Epidermal melanocyte (primary cell): ENCODE data around the gene MCRIP1.
"Not testable (repeated sequence)": the region's sequence is repeated elsewhere in the genome, so short reads cannot be mapped to it uniquely, and the experiment has no call there.

ENCODE experiments used
- DNase-seq: peaks from one replicate; pipeline ENCODE4 v3.0.0; 2011; ENCODE audit warnings: low spot score; ENCODE audit not compliant: insufficient read length

Gene MCRIP1

GRCh38 chr17:81841866-81842265, 8.8 kb upstream of the MCRIP1 start:
- no peak for DNase-seq

GRCh38 chr17:81840826-81841778, 8.0 kb upstream of the MCRIP1 start:
- no peak for DNase-seq

DNA sequence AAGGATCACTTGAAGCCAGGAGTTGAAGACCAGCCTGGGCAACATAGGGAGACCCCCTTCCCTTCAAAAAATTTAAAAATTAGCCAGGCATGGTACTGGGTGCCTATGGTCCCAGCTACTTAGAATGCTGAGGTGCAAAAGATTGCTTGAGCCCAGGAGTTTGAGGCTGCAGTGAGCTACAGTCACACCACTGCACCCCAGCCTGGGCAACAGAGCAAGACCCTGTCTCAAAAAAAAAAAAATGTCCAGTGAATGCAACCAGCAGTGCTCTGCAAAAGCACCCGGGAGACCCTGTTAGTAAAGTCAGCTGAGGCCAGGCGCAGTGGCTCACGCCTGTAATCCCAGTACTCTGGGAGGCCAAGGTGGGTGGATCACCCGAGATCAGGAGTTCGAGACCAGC, 7.0 kb upstream of the MCRIP1 start:
- not testable (repeated sequence) for DNase-seq

- no peak for DNase-seq
These were observed 6.2 kb upstream of the MCRIP1 start for GRCh38 chr17:81839301-81839700.

DNA sequence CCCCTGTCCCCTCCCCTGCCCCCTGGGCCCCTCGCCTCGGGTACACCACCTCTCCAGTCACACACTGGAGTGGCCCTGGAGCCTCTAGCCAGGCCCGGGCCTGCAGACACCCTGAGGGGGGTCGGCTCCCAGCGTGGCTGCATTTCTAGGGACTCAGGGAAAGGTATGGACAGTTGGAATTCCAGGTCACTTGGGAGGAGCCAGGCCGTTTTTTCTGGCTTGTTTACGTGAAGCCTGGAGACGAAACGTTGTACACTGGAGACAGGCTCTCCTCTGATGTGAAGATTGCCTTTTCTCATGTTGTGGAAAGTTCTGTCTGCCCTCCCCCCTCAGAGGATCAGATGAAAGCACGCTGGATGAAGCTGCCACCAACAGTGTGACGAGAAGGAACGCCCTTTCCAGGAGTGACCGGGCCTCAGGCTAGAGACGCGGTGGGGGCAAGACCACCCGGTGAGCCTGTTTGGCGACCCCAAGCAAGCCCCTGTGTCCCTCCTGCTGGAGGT, 5.7 kb upstream of the MCRIP1 start:
- DNase-seq: no peak

DNA sequence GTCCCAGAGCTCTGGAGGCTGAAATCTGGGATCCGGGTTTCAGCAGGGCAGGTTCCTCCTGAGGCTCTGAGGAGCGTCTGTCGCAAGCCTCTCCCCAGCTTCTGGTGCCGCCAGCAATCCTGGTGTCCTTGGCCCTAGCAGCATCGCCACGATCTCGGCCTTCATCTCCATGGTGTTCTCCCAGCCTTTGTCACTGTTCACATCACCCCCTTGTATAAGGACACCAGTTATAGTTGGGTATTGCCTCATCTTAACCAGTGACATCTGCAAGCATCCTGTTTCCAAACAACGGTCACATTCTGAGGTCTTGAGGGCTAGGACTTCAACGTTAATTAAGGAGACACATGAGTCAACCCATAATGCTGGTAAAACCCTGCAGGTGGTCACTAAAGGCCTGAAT, 4.5 kb upstream of the MCRIP1 start:
- DNase-seq: peak; percentile 61

DNA sequence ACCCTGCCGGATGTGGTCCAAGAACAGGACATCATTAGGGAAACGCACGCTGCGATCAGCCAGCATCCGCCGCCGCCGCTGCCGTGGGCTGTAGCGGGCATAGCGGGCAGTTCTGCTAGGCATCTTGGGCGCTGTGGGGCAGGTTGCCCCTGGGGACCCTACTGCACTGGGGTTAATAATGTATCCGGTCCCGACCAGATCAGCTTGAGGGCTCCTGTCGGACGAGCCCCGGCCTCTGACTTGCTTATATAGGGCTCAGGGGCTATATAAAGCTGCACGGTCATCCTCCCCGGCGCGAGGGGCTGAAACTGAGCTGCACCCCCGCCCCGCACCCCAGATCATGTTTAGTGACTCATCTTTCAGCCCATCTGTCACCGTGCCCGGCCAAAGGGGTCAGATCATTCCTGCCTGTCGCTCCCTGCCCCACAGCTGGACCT, 1.8 kb upstream of the MCRIP1 start, which contains the start of gene PPP1R27:
Gene PPP1R27, minus strand, starts transcription at position 220 of the 437 bp plus-strand sequence. Its CDS starts 97 bp downstream, at position 123.
- no peak for DNase-seq

DNA sequence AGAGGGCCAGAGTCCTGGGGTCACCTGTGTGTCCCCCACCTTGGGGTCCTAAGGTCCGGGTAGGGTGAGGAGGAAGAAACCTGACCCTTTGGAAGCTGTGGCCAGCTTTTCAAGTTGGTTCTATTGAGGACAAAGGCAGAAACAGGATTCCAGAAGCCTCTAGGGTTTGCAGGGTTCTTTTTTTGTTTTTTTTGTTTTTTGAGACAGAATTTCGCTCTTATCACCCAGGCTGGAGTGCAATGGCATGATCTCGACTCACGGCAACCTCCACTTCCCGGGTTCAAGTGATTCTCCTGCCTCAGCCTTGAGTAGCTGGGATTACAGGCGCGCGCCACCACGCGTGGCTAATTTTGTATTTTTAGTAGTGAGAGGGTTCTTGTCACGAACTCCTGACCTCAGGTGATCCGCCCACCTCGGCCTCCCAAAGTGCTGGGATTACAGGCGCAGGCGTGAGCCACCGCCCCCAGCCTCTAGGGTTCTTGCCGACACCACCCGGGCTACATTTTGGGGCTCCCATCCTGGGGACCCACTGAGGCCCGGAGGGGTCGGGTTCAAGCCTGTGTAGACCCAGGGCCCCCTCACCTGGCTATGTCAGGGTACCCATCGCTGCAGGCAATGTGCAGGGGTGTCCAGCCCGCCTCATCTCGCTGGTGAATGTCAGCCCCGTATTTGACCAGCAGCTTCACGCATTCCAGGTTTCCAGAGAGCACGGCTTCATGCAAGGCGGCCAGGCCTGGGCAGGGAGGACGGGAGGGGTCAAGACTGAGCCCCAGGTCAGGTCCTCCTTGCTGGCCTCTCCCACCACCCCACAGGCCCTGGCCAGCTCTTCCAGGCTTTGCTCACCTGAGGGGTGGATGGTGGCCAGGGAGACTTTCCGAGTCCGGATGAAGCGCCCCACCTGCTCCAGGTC, 1.1 kb upstream of the MCRIP1 start:
- no peak for DNase-seq

DNA sequence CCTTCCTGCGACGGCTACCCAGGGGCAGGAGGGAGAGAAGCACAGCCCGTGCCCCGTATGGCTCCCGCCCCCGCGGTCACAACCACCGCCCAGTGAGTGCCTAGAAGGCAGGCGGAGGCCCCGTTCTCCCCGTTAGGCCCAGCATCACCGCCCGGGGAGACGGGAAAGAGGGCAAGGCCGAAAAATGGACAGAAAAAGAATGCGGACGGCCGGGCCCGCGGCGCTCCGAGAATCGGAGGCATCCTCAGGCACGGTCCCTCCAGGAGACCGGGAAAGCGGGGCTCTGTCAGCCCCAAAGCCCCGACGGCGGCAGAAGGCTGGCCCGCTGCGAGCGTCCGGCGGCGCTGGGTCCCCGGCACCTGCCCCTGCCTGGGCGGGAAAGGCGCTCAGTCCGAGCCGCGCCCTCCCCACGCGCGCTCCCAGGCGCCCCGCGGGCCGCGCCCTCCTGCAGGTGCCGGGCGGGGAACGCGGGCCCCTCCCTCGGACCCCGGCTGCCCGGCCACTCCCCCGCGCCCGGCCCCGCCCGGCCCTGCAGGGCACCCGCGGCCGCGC, 407 bp downstream of the MCRIP1 start:
- DNase-seq: no peak

- DNase-seq: no peak
These were observed 1.0 kb downstream of the MCRIP1 start for GRCh38 chr17:81831957-81832607.

GRCh38 chr17:81831563-81831956, 1.5 kb downstream of the MCRIP1 start:
- no peak for DNase-seq

GRCh38 chr17:81829858-81830257, 3.2 kb downstream of the MCRIP1 start:
- DNase-seq: no peak

- no peak for DNase-seq
These were observed 4.4 kb downstream of the MCRIP1 start for GRCh38 chr17:81828656-81829055.

- no peak for DNase-seq
These were observed 7.1 kb downstream of the MCRIP1 start for GRCh38 chr17:81825841-81826466.

GRCh38 chr17:81824595-81824994, 8.5 kb downstream of the MCRIP1 start:
- DNase-seq: no peak

DNA sequence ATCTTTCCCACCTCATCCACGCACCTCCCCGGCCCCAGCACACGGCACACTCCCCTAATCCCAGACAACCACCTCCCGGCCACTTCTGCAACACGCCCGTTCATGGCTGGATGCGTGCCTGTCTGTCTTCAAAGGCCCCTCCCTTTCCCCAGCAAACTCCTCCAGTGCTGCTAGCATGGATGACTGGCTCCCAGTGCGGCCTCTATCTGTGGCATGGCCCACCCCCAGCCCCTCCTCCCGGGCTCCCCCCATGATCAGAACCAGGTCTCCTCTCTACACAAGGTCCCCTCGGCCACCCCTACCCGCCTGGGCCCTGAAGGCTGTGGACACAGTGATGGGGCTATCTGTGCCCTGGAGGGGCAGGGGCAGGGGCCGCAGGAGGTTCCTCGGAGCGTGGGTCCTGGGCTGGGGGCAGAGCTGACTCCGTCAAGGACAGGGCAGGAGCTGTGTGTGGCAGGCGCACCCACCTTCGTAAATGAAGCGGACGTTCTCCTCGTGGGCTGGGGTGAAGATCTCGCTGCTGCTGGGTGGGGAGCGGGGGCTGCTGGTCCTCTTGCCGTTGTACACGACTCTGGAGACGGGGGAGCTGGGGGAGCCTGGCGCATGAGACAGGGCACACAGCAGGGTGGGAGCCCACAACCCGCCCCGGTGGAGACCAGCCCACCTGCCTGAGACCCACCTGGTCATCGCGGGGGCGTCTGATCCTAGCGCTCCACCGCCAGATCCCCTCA, 9.1 kb downstream of the MCRIP1 start:
- no peak for DNase-seq

DNA sequence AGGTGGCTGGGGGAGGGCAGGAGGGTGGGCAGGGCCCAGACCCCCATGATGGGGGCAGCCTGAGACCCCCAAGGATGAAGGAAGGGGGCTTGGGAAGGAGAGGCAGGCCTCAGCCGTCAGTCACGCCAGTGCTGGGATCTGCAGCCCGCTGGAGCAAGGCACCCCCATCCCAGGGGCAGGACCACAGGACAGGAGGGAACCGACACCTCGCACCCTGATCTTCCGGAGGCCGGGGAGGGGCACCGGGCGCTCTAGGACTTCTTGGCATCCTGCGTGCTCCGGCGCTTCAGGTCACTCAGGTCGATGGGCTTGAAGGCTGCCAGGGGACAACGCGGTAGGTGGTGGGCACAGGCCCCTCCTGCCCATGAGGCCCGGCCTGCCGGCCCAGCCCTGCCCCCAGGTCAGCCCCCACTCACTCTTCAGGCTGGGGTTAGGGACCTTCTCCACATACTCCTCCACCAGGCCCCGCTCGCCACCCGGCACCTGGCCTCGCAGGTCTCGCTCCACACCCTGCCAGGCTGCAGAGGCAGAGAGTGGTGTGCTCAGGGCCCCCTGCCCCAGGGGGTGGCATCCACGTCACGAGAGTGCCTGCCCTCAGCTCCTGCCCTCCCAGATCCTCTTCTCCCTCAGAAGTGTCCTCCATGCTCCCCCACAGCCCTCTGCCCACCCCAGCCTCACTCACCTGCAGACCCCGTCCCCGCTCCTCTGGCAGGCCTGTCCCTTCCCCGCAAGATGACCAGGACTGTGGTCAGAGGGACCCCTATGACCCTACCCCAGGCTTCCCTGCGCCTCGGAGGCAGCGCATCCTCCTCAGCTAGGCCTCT, 9.9 kb downstream of the MCRIP1 start:
- no peak for DNase-seq

DNA sequence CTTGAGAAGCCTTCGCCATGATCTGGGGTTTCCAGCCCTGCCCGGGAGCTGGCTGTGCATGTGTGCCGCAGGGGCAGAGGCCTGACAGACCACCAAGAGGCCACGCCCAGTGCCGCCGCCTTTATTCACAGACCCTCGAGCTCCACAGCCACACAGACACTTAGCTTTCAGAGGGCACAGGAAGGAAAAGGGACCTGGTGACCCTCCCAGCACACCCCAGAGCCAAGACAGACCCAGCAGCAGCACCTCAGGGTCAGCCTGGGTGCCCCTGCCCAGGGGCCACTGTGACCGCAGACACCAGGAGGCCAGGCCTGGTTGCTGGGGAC, 10.8 kb downstream of the MCRIP1 start:
- no peak for DNase-seq
